ENCODE measurements around the gene PKP1.

GRCh38 chr1:201376464-201377374 lies 93.4 kb downstream of the PKP1 start:
- TF ChIP-seq EZH2 (IDR thresholded peaks at IDR 0.05; ENCODE audit: low read length) (no peak), CTCF (optimal IDR thresholded peaks at IDR 0.05 in 1 of 3, IDR thresholded peaks at IDR 0.05 in 1 of 3, conservative IDR thresholded peaks at IDR 0.05 in 1 of 3; ENCODE audit: extremely low read depth in 1 of 3, insufficient read depth in 2 of 3, low read length in 3 of 3) (peak; percentile 75 to 82 (median 80))
